ENCODE measurements around the gene HPCAL1.

- no peak for TF ChIP-seq EZH2phosphoT487 (IDR thresholded peaks at IDR 0.05; ENCODE audit: insufficient read depth, low read depth)
- no peak for TF ChIP-seq EZH2 (IDR thresholded peaks at IDR 0.05; ENCODE audit: insufficient read depth, poor library complexity, severe bottlenecking)
These were observed 13.4 kb upstream of the HPCAL1 start for GRCh38 chr2:10289352-10289751.
